ENCODE data around the gene HSPB7.
"Not testable (repeated sequence)": the region's sequence is repeated elsewhere in the genome, so short reads cannot be mapped to it uniquely, and the experiment has no call there.

Gene HSPB7

DNA sequence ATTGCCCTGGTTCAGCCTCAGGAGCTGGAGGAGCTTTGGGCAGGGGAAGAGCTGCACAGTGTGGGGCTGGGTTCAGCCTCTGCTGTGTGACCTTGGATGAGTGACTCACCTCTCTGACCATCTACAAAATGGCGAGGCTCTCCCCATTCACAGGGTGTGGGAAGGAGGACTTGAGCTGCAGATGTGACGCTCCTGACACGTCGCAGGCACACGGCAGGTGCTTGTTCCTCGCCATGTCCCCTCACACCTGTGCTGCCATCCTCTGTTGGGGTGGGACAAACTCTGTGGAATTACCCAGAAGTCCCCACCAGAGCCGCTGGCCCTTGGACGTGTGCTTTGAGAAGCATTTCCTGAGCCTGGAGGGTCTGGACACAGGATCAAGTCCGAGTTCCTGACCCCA, 3.0 kb upstream of the HSPB7 start:
- not testable (repeated sequence) for DNase-seq

DNA sequence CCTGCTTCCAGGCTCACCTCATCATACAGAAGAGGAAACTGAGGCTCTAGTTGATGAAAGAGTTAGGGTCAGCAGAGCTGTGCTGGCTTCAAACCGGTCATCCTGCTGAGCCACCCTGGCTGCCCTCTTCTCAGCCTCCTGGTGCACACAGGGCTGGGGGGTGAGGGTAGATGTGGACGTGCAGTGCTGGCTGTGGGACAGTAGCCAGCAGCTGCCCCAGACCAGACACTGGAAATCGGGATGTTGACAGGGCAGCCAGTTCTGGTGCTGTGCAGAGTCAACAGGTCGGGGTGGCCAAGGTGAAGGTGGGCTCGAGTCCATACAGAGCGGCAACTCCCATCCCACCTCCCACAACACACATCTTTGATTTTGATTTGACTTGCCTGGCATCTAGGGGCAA, 2.5 kb upstream of the HSPB7 start:
- DNase-seq = no peak

DNA sequence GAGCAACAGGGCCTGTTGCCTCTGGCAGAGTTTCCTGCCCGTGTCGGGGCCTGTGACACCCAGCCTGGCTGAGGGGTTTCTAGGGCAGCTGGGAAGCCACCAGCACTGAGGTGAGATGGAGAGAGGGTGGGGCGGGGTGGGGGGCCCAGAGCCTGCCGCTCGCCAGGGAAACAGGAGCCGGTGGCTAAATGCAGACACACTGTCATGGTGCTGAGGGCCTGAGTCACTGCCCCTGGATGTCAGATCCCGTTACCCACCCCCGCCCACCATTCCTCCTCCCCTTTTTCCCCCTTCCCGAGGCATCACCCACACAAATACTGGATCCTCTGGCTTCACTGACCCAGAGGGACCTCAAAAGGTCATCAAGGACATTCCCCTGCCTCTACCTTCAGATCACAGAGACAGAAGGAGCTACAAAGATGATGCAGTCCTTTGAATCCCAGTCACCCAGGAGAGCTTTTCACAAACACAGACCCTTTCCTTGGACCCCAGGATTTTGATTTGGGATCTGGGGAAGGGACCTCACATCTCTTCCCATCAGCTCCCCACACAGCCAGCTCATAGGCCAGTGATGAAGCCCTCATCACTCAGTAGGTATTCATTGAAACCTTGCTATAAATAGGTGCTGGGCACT, 1.9 kb upstream of the HSPB7 start:
- no peak for DNase-seq

DNA sequence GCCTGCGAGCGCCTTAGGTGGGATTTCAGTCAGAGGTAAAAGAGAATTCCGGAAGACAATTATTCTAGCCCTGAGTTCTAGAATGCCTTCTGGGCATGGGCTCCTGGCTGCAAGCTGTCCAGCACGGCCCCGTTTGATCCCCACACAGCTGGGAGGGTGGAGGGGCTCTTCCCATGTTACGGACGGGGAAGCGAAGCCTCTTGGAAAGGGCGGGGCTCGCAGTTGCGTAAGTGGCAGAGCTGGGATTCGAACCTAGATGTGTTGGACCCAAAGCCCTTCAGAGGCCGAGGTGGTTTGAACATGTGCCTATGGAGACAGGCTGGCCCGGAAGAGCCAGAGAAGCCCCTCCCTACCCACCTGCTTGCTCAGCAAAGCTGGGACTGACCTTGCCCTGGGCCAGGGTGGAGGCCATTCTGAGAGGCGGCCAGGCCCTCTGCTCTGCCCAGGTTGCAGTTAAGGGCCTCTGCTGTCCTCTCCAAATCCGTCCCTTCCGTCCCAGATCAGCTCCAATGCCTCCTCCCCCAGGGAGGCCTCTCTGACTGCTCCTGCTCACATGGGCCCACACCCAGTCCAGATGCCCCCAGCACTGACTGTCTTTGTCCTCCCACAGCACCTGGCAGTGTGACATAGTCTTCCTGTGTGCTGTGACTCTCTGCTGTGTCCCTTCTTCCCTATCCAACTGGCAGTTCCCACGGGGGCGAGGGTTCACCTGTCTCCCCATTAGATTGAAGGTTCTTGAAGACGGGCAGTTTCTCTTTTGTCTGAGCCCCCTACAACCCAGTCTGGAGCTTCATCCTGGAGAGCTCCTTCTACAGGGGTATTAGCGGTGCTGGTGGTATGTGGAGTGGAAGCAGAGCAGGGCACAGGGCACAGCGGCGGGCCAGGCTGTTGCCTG, 1.2 kb upstream of the HSPB7 start:
- no peak for DNase-seq

DNA sequence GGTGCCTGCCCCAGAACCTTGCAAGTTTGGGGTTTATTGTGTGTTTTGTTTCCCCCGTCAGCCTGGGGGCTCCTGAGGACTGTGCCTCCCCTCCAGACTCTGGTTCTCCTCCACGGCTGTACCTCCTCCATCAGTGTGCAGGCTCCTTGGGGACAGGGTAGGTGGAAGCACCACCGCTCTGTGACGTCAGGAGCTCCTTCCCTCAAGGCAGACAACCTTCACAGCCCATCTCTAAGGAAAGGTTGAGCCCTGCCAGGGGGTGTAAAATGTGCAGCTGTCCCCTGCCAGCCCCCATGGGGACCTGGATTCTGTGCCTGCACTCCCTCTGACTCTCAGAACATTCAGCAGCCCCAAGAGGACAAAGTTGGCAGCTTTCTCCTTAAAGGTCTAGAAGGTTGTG, 465 bp upstream of the HSPB7 start:
- DNase-seq = no peak

DNA sequence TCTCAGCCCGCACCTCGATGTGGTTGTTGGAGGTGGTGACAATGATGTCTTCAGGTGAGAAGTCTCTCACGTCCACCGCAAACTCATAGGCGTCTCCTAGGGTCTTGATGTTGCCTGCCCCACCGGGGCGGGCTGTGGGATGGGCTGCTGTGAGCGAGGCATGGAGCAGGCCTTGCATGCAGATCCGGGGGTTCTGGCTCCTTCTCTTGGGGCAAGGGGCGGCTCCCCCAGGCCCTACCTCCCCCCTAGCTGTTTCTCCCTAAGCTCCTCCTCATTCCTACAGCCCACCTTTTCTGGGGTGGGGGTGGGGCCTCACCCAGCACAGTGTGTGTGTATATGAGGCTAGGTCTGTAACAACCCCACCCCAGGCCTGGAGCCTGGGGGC, 775 bp downstream of the HSPB7 start:
- no peak for DNase-seq

DNA sequence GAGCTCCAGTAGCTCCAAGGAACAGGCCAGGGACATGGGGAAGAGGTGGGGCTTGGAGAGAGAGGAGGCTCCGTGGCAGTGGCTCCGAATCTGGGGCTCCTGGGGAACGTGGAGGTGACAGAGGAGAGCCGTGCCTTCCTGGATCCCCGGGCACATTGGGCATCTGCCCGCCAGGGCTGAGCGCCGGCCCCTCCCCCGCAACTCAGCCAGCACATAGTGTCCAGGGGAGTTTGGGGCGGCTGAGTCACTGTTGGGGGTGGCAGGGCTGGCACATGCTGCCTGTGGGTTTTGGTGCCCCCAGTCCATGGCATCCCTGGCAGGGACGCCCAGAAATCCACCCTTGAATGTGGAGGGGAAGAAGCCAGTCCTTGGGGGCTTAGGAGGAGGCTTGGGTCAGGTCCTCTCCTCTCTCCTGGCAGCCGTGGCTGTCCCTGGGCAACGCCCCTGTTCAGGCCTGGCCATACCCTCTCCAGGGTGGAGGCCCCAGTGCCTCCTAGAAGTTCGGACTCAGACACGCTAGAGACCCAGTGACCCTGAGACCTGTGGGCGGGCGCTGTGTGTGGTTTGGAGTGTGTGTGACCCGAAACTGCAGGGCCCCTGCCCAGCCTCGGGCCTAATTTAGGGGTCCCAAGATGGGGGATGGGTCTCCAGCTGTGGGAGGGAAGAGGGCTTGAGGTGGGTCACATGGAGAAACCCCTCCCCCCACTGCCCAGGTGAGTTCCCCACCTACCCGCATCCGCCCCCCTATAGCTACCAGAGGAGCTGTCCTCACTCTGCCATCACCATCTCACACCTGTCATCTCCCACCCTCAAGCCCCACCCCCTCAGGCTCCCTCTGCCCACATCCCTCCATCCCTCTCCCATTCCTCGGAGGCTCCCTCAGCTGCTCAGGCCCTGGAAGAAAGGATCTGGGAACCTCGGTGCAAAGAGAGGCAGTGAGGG, 1.6 kb downstream of the HSPB7 start:
- no peak for DNase-seq

DNA sequence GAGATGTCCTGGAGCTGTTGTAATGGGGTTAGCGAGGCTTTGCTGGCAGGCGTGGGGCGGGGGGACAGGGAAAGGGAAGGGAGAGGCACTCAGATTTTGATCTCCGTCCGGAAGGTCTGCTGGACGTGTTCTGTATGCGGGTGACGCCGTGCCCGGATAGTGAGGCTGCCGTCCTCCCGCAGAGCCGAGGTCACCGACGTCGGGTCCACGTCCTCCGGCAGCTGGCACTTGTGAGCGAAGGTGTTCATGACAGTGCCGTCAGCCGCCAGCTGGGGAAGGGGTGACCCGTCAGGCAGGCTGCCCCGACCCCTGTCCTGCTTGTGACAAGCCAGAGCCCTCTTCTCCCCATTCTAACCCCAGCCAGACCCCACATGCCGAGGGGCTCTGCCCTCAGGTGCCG, 2.4 kb downstream of the HSPB7 start:
- no peak for DNase-seq

DNA sequence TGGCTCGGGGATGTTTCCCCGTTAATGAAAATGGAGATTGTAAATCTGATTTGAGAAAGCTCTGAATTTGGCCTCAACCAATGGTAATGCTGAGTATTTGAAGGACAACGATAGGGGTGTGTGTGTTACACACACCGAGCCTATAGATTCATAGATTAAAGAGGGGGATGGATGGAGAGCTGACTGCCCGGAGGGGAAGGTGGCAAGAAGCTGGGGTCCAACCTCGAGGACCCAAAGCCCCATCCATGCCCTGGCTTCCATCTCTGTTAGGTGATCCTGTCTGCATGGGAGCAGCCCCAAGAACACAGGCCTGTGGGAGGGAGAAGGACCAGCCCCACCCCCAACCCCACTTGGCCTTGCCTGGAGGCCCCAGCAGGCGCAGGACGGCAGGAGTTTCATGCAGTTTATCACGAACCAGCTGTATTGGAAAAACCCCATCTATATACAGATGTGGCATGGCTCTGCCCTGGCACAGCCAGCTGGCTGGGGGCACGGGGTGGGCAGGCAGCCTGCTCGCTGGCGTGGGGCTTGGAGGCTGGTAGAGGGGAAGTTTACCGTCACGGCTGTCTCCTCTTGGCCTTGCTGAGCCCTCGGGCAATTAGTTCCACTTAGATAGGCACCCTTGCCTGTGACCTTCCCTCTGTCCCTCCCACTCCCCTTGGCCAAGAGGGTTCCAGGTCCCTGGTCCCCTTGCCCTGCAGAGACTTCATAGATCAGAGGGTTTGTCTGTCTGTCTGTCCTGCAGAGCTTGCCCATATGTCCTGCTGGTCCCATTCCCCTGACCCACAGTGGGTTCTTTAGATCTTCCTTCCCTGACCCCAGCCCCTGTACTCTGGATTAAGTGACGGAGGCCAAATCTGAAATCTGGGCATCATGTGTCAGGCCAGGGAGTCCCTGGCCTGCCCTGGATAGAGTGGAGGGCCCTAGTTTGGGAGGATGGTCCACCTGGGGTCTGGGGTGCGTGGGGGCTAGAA, 3.0 kb downstream of the HSPB7 start:
- DNase-seq = no peak

DNA sequence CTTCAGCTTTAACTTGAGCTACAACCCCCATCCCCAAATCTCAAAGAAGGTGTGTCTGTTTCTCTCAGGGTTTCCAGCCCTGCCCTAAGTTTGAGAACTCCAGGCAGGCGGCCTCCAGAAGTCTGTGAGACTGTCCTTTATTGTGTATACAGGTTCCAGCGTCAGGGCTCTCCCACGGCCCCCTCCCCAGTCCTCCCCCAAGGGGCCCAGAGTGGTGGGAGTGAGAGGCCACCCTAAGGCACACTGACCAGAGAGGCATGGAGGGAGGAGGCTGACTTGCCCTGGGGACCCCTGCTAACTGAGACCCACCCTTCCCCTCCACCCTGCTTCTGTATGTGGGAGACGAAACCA, 4.0 kb downstream of the HSPB7 start:
- DNase-seq = no peak

DNA sequence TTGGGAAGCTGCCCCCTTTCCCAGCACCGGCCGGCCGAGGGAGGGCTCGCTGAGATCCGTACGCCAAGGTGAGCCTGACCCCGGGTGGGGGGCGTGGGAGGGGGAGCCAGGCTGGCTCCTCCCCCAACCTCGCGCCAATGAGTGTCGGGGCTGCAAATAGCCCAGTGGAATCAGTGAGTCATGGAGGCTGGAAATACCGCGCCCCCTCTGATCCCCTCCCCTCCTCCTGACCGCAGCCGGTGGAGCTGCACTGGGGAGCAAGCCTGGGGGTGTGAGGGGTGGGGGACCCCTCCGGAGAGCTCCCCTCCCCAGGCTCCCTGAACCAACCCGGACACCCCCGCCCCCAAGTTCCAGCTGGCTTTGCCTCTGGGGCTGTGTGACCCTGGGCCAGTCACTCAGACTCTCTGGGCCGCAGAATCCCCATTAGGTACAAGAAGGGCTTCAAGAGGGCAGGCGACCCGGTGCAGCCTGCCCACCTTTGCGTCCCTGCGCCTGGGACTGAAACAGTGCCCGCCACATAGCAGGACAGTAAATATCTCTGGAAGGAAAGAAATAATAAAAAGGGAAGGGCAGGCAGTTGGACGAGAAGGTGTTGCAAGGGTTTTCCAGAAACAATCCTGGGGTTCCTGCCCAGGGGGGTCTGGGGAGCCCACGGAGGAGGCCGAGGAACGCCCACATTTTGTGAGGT, 4.5 kb downstream of the HSPB7 start:
- DNase-seq = no peak

DNA sequence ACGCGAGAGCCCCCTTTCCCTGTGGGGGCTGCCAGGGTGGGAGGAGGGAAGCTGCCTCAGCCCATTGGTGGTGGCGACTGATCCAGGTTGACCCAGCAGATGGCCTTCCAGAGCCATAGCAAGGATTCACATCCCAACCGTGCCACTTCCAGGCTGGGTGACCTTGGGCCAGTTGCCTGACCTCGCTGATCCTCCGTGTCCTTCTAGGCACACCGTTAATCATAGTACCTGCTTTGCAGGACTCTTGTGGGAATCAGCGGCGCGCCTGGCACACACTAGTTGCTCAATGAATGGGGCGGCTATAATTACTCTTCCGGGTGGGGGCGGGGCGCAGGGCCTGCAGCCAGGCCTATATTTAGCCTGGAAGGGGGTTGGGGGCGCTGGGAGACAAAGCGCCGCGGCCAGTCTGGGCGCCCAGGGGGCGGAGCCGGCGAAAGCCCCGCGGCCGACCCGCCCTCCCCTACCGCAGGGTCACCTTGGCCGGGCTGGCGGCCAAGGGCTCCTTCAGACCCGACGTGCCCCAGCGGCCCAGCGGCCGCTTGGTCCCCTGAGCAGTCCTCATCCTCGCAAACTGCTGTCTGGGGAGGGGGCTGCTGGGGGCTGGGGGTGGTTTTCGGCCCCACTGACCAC, 5.1 kb downstream of the HSPB7 start:
- DNase-seq = peak; percentile 56

DNA sequence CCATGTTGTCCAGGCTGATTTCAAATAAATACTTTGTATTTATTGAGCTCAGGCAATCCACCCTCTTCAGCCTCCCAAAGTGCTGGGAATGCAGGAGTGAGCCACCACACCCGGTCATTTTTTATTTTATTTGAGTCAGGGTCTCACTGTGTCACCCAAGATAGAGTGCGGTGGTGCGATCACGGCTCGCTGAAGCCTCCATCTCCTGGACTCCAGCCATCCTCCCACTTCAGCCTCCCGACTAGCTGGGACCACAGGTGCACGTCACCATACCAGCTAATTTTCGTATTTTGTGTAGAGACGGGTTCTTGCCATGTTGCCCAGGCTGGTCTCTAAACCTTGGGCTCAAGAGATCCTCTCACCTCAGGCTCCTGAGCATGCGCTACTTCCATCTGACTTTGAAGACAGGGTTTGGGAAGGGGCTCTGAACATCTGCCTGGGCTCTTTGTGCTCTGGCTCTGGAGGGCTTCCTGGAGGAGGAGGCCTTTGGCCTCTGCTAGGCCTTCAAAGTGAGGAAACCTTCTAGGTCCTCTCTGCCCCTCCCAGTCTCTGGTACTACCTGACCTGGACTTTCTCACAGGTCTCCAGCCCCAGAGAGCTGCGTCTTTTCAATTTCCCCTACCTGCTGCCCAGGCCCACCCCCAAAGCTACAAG, 5.8 kb downstream of the HSPB7 start:
- no peak for DNase-seq

DNA sequence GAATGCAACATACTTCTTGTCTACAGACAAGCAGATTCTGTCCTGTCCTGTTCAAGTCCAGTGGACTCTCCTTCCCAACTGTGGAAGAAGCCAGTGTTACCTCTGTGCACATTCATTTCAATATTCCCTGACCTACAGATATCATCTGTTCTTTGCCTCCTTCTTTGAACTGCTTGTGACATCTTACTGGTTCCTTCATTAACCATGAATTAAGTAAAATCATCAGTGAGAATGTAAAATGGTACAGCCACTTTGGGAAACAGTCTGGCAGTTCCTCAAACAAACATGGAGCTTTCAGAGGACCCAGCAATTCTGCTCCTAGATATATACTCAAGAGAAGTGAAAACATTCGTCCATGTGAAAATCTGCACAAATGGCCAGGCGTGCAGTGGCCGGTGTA, 7.0 kb downstream of the HSPB7 start:
- DNase-seq = no peak

DNA sequence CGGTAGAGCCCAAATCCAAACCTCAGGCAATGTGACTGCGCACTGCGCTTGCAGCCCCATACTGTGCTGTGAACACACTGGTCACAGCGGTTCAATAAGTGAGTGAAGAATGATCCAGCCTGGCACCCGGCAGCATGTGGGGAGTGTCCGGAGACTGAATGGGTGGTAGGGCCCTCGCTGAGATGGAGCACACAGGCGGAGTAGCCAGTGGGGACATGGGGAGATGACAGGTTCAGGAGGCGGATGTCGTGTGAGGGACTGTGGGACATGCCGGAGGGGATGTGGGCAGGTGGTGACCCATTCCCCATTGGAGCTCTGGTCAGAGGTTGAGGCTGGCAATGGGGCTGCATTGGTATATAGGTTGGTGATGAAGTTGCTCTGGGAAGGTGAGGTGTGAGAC, 8.2 kb downstream of the HSPB7 start:
- no peak for DNase-seq

DNA sequence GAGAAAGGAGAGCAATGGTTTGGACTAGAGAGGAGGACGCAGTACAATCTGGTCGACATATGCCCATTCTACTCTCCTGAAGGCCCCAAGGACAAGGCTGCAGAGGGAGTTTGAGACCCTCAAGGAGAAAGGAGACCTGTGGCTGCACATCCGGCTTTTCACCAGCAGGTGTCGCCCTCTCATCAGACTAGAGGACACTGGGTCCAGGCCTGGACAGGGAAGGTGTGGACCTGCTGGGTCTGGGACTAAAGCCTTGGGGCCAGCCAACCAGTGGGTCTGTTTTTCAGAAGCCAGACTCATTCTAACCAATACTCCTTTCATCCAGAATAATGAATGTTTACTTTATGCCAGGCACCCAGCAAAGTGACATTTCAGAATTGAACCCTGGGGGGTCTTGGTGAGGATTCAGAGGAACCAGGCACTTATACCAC, 8.8 kb downstream of the HSPB7 start:
- peak; percentile 76 for DNase-seq

DNA sequence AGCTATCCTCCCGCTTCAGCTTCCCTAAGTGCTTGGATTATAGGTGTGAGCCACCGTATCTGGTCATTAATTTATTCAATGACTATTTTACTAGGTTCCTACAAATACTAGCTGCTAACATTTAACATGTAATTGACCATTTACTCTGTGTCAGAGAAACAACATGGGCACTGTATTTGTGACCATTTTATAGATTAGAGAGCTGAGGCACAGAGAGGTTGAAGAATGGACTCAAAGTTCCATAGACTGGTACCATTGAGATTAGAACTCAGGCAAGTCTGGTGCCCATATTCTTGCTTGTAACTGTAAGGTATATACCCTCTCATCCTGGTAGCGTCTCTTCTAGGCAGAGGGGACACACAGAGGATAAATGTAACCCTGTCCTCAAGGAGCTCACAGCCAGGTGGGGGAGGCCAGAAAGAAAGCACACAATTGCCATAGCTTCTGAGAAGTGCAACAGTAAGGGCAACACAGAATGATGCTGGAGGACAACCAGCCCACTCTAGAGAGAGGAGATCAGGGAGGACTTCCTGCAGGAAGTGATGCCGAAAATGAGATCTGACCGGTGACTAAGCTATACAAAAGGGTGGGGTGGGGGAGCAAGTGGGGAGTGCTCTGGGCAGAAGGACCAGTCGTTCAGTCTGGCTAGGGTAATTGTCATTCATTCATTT, 10.0 kb downstream of the HSPB7 start:
- no peak for DNase-seq

DNA sequence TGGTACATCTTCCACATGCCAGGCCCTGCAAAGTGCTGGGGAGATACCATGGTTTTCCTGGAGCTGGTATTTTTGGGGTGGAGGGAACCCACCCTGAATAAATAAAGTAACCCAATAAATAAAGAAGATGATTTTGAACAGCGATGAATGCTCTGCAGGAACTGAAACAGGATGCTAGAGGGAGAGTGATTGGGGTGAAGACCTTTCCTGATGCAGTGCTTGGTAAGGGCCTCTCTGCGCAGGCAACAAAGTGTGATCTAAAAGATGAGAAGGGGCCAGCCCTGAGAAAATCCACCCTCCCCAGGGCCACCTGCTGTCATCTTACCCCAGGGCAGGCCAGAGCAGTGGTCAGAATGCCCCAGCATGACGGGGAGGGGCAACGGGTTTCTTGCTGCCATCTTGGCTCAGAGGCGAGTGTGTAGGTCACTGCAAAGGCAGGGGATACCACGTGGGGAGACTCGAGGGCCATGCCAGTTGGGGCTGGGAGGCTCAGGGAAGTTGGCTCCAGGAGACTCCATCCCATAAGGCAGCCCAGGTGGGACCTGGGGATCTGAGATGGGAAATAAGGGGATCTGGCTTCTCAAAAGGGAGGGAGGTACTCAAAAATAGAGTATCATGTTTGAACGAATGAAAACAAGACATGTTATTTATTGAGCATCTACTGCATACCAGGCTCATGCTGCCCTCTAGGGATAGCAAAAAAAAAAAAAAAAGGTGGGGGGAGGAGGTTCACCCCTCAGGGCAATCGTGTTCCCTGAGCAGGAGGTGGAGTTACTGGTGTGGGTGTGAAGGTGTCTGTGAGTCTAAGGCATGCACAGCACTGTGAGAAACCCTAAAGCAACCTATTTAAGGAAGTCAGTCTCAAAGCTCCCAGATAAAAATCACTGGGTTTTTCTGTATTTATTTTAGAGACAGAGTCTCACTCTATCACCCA, 11.0 kb downstream of the HSPB7 start:
- no peak for DNase-seq

DNA sequence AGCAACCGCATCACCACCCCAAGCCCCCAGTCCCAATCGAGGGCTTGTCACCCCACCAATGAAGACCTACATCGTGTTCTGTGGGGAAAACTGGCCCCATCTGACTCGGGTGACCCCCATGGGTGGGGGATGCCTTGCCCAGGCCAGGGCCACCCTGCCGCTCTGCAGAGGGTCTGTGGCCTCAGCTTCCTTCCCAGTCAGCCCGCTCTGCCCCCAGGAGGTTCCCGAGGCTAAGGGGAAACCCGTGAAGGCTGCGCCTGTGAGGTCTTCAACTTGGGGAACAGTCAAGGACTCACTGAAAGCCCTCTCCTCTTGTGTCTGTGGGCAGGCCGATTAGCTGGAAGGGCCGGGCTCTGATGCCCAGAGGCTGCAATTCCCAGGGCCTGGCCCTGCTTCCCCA, 11.8 kb downstream of the HSPB7 start:
- DNase-seq = no peak

All from NCI-H2227 treated with DMSO at 0.1 percent for 48 hours (cell line).